SH-SY5Y (cell line): ENCODE data around the gene EPHB4.

Source experiments
- GATA2 ChIP-seq: IDR thresholded peaks from 2 replicates; pipeline ENCODE4 v1.6.1; 2011; ENCODE audit warnings: mild to moderate bottlenecking, low read depth, low read length
- GATA3 ChIP-seq: IDR thresholded peaks from 2 replicates; pipeline ENCODE4 v1.6.1; 2011; ENCODE audit warnings: low read depth, mild to moderate bottlenecking, low read length, moderate library complexity

GRCh38 chr7:100789055-100789454 is 38.3 kb downstream of the EPHB4 start:
- TF ChIP-seq GATA3 (no peak), GATA2 (no peak)
